ENCODE results near the gene SERTM2.
"Not testable (repeated sequence)": the region's sequence is repeated elsewhere in the genome, so short reads cannot be mapped to it uniquely, and the experiment has no call there.

SERTM2 gene

DNA sequence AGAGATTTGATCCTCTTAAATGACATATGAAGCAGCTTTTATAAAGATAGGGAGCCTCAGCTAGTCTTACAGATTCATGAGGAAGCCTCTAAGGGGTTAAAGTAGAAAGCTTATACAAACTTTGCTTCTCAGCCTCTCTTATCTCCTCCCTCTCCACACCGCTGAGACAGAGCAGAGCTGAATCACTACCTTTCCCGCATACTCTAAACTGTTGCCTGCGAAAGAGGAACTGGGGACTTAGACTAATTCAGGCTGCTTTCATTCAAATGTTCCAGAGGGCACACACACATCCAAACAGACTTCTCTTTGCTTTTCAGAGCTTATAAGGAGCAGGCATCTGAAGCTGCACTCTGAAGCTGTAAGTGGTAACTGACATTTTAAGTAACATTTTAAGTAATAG, at the start of gene SERTM2:
SERTM2 (plus strand) TSS at position 169 of the 400 bp plus-strand sequence. CDS start 7,213 bp downstream, outside the sequence.
- DNase-seq (ENCODE audit: extremely low read depth in 1 of 2, low read depth in 1 of 2) = no peak

DNA sequence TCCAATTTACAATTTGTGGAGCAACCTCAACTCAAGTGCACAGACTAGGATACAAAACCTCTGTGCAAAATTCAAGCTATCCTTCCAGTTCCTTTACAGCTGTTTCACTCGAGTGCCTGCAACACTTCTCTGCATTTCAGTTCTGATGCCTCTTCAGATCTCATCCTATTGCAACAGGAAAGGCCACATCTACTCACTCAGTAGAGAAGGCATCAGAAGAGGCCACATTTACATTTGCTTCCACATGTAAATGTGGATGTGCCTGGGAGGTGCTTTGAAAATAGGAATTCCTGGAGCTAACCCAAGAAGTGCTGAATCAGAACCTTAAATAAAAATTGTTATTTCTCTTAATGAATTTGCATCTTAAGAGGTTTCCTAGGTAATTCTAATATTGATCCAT, 45.8 kb upstream of the SERTM2 start:
- DNase-seq (ENCODE audit: extremely low read depth in 1 of 2, low read depth in 1 of 2) = no peak

DNA sequence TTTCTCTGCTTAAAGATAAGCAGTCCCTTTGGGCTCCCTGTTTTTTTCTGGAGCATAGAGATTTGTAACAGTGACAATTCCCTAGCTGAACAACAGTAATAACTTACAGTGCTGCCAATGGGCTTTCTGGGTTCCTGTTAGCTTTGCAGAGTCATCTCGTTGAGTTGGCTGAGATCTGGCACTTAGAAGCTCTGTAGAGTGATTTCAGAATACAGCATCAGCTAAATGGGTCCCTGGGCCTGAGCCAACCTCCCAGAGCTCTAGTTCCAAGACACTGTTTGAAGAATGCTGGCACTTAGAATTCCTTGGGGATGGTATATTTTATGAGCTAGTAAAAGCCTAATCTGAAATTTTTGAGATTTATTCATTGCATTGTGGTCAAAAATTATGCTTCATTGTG, 43.5 kb upstream of the SERTM2 start:
- no peak for DNase-seq (ENCODE audit: extremely low read depth in 1 of 2, low read depth in 1 of 2)

DNA sequence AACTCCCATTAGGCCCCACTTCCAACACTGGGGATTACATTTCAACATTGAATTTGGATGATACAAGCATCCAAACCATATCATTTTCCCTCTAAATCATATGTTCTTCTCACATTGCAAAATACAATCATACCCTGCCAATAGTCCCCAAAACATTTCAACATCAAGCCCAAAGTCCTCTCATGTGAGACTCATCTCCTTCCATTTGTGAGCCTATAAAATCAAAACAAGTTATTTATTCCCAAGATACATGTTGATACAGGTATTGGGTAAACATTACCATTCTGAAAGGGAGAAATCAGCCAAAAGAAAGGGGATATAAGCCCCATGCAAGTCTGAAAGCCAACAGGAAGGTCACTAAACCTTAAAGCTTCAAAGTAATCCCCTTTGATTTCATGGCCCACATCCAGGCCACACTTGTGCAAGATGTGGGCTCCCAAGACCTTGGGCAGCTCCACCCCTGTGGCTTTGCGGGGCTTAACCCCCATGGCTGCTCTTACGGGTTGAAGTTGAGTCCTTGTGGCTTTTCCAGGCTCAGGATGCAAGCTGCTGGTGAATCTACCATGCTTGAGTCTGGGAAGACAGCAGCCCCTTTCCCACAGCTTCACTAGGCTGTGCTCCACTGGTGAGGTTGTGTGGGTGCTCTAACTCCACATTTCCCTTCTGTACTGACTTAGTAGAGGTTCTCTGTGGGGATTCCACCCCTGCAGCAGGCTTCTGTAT, 40.6 kb upstream of the SERTM2 start:
- DNase-seq (ENCODE audit: extremely low read depth in 1 of 2, low read depth in 1 of 2) = no peak

DNA sequence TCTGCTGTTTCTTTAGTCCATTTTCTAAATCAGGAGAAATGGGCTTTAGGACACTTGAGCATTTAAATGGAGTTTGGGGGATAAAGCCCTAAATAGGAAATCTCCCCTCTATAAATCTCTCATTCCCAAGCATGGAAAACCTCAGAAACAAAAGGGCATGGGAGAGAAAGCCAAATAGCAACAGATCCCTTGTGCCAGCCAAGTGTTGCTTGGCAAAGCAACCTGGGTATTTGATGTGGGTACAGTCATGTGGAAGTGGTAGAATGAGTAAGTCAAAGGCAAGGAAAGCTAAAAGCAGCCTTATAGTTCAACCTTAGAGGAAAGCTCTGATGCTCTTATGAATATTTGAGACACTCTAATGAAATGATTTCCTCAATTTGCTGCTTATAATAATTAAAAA, 29.5 kb upstream of the SERTM2 start:
- no peak for DNase-seq (ENCODE audit: extremely low read depth in 1 of 2, low read depth in 1 of 2)

DNA sequence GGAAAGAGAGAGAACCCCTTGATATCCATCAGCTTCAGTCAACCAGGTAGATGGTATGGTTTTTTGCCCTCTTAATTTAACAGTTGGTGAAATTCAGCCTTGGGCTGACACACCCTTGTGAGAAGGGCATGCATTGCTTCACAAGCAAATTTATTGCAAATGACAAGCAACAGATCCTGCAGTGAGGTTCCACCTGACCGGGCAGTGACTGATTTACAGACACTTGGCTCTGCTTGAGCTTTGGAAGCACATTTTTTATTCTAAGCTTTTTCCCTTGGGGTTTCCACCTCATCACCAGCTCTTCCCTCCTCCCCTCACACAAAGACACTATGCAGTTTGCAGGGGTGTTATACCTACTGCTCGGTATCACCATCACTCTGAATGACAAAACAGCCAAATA, 28.3 kb upstream of the SERTM2 start:
- DNase-seq (ENCODE audit: extremely low read depth in 1 of 2, low read depth in 1 of 2) = no peak

DNA sequence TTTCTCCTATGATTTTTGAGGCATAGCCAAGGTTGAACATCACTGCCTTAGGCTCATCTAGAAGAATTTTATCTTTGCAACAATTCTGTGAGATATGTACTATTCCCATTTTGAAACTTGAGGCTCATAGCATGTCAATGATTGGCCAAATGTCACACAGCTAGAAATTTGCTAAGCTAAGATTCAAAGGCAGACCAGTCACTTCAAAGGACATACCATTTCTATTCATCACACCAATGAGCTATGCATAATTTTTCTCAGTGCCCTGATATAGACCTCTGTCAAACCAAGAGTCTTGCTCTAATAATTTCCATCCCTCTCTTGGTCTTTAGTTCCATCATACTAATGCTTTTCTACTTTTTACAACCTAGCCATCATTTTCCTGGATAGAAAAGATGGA, 27.6 kb upstream of the SERTM2 start:
- no peak for DNase-seq (ENCODE audit: extremely low read depth in 1 of 2, low read depth in 1 of 2)

DNA sequence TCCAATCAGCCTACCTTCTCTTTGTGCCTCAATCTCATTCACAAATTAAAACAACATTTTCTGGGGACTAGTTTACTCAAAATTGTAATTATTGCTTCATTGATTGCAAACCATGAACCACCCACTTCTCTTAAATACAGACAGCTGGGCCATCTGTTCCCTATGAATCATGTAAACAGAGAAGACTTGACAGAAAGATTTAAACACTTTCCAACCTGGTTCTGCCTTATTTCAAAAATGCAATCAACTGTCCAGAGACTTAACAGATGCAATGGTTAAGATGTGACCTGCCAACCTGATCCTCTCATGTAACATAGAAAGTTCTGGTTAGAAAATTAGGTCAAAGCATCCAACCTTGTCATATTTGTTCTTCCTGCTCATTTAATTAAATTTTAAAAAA, 20.8 kb upstream of the SERTM2 start:
- no peak for DNase-seq (ENCODE audit: extremely low read depth in 1 of 2, low read depth in 1 of 2)

DNA sequence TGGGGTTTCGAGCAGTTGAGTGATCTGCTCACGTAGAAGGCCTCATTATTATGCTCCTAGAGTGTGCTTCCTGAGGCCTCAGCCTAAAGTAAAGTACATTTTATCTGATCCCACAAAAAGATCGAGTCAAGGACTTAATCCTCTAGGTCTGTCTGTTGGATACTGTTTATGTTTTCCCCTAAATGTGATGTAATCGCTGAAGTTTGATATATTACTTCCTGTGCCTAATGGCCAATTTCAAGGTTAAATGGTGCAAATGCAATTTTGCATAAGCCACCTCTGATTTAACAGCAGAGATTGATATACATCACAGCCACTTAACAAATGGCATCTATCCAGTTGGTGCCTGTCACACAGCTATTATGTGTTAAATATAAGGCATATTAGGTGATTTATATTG, 19.4 kb upstream of the SERTM2 start:
- DNase-seq (ENCODE audit: extremely low read depth in 1 of 2, low read depth in 1 of 2) = no peak

DNA sequence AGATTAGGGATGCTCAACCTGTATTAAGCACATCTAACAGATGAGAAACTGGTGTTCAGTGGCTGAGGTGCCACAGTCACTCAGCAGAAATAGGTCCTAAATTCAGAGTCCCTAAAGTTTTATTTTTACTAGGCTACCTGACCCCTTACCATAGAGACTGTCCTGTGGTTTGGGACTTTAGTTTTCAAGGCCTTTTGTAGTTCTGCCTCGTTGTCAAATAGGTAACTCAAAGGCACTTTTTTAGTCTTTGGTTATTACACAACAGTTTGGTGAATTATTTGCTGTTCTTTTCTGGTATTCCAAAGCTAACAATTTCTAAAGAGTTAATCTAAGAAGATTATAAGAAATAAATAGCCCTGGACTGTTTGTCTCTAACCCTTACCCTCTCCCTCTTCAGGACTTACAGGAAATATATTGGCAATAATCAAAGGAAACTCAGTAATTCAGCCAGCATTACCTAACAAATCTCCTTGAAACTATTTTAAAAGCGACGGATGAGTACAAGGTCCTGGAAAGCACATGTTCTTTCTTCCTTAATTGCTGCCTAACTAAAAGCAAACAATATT, 12.8 kb upstream of the SERTM2 start:
- DNase-seq (ENCODE audit: extremely low read depth in 1 of 2, low read depth in 1 of 2) = no peak

DNA sequence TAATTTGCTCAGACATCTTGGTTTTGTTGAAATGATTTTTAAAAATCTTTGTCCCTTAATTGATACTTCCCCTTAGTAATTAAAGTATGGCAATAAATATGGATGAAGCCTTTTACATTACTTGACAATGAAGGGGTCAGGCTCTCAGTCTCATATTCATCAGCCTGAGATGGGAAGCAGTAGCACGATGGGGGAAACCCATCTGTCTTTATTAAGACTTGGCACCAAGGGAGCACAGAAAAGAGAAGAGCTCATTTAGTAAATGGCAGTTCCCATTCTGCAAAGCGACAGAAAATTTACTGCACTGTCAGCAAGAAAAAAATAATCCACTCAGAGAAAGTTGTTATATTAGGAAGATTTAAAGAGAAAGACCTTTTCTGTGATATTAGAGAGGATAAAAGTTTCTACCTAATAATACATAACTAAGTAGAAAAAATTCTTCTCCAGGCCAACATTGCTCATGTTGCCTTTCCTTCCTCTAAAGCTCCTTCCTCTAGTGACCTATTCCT, 7.9 kb upstream of the SERTM2 start:
- DNase-seq (ENCODE audit: extremely low read depth in 1 of 2, low read depth in 1 of 2) = no peak

DNA sequence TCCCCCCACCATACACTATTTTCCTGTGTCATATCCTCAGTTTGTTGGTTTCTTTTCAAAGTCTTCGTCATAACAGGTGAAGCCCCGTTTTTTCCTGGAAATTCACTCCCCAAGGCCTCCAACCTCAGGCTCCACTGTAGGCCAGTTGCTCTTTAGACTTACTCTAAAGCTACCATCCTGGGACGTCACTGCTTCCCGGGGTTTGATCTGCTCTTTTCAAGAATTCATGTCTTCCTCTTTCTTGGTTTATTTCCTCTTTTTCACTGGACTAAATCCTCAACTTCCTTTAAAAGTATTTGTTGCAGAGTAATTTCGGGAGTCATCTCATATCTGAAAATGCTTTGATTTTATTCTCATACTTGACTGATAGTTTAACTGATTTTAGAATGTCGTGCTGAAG, 6.5 kb upstream of the SERTM2 start:
- no peak for DNase-seq (ENCODE audit: extremely low read depth in 1 of 2, low read depth in 1 of 2)

DNA sequence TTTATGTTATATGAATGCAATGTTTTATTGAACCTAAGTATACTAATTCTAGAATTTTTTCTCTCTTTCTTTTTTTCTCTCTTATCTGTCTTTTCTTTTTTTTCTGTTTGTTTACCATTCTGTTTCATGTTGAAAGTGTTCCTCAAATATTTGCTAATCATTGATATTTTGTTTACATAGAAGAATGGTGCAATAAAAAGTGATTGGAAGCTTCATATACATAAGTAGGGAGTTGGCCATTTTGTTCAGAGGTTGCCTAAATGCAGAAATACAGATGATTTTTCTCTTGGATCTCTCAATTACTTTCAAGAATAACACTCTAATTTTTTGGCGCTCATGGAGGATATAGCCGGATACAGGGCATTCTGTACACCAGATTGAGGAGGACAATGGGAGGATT, 5.7 kb upstream of the SERTM2 start:
- DNase-seq (ENCODE audit: extremely low read depth in 1 of 2, low read depth in 1 of 2) = no peak

DNA sequence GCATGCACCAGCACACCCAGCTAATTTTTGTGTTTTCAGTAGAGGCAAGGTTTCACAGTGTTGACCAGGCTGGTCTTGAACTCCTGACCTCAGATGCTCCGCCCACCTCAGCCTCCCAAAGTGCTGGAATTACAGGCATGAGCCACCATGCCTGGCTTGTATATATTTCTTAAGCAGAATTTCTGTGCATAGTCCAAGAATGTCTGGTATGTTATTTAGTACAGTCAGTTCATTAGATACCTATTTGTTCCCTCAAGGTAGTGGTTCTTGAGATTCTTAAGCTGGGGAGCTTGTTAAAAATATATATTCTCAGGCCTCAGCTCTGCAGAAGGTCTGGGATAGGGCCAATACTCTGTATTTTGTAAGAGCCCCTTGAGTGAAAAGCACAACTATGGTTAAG, 4.6 kb upstream of the SERTM2 start:
- no peak for DNase-seq (ENCODE audit: extremely low read depth in 1 of 2, low read depth in 1 of 2)

DNA sequence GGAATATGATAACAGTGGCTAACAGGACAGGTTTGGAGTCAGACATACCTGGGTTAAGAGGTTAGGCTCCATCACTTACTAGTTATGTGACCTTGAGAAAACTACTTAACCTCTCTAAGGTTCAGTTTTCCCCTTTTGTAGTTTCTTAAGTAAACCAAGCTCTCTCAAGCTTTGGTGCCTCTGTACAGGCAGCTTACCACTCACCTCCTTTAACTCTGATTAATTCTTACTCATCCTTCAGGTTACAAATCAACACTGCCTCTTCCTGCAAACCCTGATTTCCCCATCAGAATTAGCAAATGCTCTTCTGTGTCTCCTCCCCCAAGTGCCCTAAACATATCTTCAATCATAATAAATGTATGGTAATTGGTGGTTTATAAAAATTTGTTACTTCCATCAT, 3.5 kb upstream of the SERTM2 start:
- DNase-seq (ENCODE audit: extremely low read depth in 1 of 2, low read depth in 1 of 2) = no peak

DNA sequence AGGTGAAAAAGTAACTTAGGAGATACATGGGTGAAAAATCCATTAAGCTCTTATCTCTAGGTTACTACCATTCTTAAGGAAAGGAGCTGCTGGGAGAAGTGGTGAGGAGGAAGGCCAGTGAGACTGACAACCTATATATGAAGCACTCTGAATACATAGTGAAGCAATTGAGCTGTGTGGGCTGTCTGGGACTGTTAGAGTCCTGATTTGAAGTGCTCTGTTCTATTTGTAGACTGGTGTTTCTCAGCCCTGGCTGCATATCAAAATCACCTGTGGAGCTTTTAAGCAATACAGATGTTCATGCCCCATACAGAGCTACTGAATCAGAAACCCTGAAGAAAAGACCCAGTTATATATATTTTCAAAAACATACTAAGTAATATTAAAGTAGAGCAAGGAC, 3.9 kb downstream of the SERTM2 start:
- DNase-seq (ENCODE audit: extremely low read depth in 1 of 2, low read depth in 1 of 2) = no peak

DNA sequence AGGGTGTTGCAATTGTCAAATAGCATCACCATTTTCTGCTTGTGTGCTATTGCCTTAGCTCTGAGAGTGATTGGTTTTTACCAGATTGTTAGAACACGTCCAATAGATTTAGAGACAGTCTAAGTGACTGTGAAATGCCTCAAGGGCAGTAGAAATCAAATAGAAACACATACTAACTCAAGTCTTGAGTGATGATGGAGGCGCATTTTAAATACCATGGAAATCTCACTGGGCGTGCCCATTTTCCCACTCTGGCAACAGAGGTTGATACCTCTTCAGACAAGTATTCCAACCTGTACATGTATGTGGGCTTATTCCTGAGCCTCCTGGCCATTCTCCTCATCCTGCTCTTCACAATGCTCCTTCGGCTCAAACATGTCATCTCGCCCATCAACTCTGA, 7.2 kb downstream of the SERTM2 start:
- DNase-seq (ENCODE audit: extremely low read depth in 1 of 2, low read depth in 1 of 2) = no peak

DNA sequence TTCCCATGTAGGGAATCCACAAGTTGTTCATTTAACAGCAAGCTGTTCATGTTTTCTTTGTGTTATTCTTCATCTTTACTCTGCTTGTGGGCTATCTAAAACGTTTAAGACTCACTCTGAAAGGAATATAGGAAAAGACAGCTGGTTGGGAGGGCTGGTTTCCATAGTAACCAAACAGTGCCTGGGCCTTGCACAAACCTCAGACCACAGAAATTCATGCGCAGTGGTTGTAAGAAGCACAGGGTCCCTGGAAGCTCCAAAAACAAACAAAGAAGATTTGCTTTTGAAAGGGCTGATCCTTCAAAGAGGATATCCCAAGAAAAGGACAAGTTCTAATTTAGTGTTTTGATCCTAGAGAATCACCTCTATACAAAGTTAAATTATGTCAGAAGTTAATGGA, 7.8 kb downstream of the SERTM2 start:
- no peak for DNase-seq (ENCODE audit: extremely low read depth in 1 of 2, low read depth in 1 of 2)

DNA sequence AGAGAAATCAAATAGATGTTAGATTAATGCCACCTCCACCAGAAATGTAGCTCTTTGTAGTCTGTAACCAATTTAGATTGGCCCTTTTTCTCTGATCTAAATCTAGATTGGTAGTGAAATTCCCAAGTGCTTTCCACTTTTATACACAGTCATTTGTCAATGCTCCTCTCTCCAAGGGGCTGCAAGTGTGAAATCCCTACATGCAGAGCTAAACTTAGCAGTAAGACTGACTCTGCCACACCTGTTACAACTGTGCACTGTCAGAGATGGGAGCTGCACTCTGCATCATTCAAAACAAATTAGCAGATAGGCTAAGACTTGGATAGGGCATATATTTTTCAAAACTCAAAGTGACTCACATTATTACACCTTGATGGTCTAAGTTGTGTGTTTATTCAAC, 9.1 kb downstream of the SERTM2 start:
- DNase-seq (ENCODE audit: extremely low read depth in 1 of 2, low read depth in 1 of 2) = no peak

DNA sequence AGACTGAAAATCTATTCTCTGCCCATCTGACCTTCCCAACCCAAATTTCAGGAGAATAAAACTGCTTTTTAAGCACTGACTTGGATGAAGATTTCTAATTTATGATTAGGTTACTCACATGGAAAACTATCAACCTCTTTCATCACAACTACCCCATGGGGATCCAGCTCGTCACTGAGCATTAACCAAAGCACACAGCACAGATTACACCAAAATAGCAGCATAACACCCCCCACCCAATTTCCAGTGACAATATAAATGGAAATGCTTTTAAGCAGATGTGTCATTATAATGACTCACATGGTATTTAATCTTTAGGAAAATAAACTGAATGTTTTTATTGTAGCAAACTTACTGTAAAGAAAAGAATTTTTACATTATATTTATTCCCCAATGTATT, 9.7 kb downstream of the SERTM2 start:
- no peak for DNase-seq (ENCODE audit: extremely low read depth in 1 of 2, low read depth in 1 of 2)

DNA sequence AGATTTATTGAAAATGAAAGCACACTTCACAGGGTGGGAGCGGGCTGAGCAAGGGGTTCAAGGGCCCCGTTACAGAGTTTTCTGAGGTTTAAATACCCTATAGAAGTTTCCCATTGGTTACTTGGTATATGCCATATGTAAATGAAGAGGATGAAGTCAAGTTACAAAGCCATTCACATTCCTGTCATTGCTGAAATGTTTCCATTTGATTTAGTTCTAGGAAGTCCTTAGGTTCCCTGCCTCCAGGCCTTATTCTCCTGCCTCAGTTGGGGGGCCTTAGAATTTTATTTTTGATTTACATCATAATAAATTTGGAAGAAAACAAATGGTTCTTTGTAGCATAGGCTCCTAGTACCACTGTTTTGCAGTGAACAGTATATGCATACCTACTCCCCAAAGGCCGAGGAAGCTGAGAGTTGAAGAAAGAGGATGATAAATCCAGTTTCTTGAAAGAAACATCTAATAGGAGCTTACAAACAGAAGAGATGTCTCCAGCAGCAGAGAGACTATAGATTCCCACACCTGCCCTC, 31.8 kb downstream of the SERTM2 start:
- no peak for DNase-seq (ENCODE audit: extremely low read depth in 1 of 2, low read depth in 1 of 2)

DNA sequence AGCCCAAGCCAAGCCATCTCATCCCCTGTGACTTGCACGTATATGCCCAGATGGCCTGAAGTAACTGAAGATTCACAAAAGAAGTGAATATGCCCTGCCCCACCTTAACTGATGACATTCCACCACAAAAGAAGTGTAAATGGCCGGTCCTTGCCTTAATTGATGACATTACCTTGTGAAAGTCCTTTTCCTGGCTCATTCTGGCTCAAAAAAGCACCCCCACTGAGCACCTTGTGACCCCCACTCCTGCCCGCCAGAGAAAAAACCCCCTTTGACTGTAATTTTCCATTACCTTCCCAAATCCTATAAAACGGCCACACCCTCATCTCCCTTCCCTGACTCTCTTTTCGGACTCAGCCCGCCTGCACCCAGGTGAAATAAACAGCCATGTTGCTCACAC, 37.8 kb downstream of the SERTM2 start:
- DNase-seq (ENCODE audit: extremely low read depth in 1 of 2, low read depth in 1 of 2) = not testable (repeated sequence)

All from stimulated activated CD8-positive, alpha-beta memory T cell treated with anti-CD3 and anti-CD28 coated beads, Interleukin-7, amount 100 ng/mL, for 48 hours (primary cell).